Endodermal cell (in vitro differentiated cells): ENCODE measurements around the gene RPL22. TPM values are rescaled to one million over a fixed set of nuclear protein-coding genes. Genes with fewer than 3 reads are reported as not detected.

ENCODE experiments used
- DNase-seq: peaks from one replicate; pipeline ENCODE4 v3.0.0-alpha.2; 2017
- H3K27ac ChIP-seq: 2 replicates; pipeline ENCODE4 v1.5.1; 2013; ENCODE audit warnings: mild to moderate bottlenecking, low read depth, low read length, moderate library complexity
- H3K27me3 ChIP-seq: 2 replicates; pipeline ENCODE4 v1.6.1; 2013; ENCODE audit warnings: mild to moderate bottlenecking, low read length, moderate library complexity; ENCODE audit not compliant: insufficient read depth, control insufficient read depth, poor library complexity, severe bottlenecking
- H3K36me3 ChIP-seq: 2 replicates; pipeline ENCODE4 v1.7.0; 2013; ENCODE audit warnings: mild to moderate bottlenecking, low read length, moderate library complexity; ENCODE audit not compliant: control insufficient read depth, insufficient read depth
- H3K4me1 ChIP-seq: one replicate; pipeline ENCODE4 v1.7.0; 2013; ENCODE audit warnings: low read length; ENCODE audit not compliant: control insufficient read depth, insufficient read depth
- H3K4me3 ChIP-seq: 2 replicates; pipeline ENCODE4 v1.5.1; 2013; ENCODE audit warnings: mild to moderate bottlenecking, low read length, moderate library complexity
- H3K9ac ChIP-seq: 2 replicates; pipeline ENCODE4 v1.6.1; 2013; ENCODE audit warnings: mild to moderate bottlenecking, low read length, moderate library complexity; ENCODE audit not compliant: poor library complexity, severe bottlenecking; ENCODE audit errors: extremely low read depth
- H3K9me3 ChIP-seq: 2 replicates; pipeline ENCODE4 v1.6.1; 2013; ENCODE audit warnings: mild to moderate bottlenecking, low read length, moderate library complexity; ENCODE audit not compliant: control insufficient read depth
- H3K27ac Mint-ChIP-seq: 2 replicates; pipeline ENCODE4 v1.8.0; 2020; ENCODE audit warnings: mixed read lengths
- H3K27me3 Mint-ChIP-seq: 2 replicates; pipeline ENCODE4 v1.8.0; 2021; ENCODE audit warnings: mild to moderate bottlenecking, mixed read lengths; ENCODE audit not compliant: insufficient read depth
- H3K36me3 Mint-ChIP-seq: 2 replicates; pipeline ENCODE4 v1.8.0; 2020; ENCODE audit warnings: low read depth, mixed read lengths
- H3K4me1 Mint-ChIP-seq: 2 replicates; pipeline ENCODE4 v1.8.0; 2020; ENCODE audit warnings: mixed read lengths
- H3K4me3 Mint-ChIP-seq: 2 replicates; pipeline ENCODE4 v1.8.0; 2020; ENCODE audit warnings: mild to moderate bottlenecking, moderate library complexity, mixed read lengths
- H3K9me3 Mint-ChIP-seq: 2 replicates; pipeline ENCODE4 v1.8.0; 2020; ENCODE audit warnings: mild to moderate bottlenecking, mixed read lengths
- WGBS, 2 experiments: methylation state at CpG; one replicate each; pipeline versions ENCODE4 v1.1.5 to v1.1.7; 2013; ENCODE audit warnings: missing lambda C conversion rate in 2 of 2, mixed read lengths in 1 of 2; ENCODE audit not compliant: insufficient coverage in 1 of 2, insufficient read length in 1 of 2; 5-methylcytosine and 5-hydroxymethylcytosine counted together
- total RNA-seq, 2 donors: library from RNA; stranded (reverse); fragmentation: NEBNext Ultra II Directional in 1 of 2; extraction: Animal tissue kit (Norgen Biotek cat#: 25700) in 1 of 2; gene quantifications; 2 replicates in 1 of 2; 3 replicates in 1 of 2; pipeline ENCODE4 v1.2.1, GENCODE V29; 2021
- TF ChIP-seq, protein P1 (sequence below): fragments of 200-600 bp; sonication (generic); conservative IDR thresholded peaks from 2 replicates; pipeline ENCODE4 v1.5.0; 2021; ENCODE audit warnings: antibody characterized with exemption, mild to moderate bottlenecking

Gene RPL22
- total RNA-seq, 2 donors from 2014 or later: 409 to 481 TPM

DNA sequence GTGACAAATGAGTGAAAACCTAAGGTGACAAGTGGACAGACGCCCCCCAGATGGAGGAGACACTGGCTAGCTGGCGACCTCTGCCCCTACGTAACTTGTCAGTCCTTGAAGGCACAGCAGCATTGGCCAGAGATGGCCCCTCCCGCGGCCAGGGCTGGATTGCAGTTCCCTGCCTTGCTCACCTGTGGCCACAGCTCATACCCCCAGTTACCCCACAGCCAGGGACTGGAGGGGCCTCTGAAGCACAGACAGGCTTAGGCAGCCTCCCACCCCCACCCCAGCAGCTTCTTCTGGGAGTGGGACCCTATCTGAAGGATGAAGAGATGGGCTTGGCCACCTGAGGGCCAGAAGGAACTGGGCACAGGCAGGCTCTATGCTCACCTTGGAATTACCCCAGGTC is 48.3 kb upstream of the RPL22 start:
- H3K9me3 ChIP-seq: no peaks in the 10 kb centered on the region
- peaks cover 4% of the 10 kb centered on the region for H3K4me1 Mint-ChIP-seq
- 74 to 89% methylated on average over 5 of the region's 5 CpGs for WGBS, 2 experiments
- no peaks in the 10 kb centered on the region for H3K4me1 ChIP-seq
- H3K36me3 Mint-ChIP-seq: no peaks in the 10 kb centered on the region
- no peak overlapping the region for H3K27ac Mint-ChIP-seq
- H3K9me3 Mint-ChIP-seq: no peaks in the 10 kb centered on the region
- TF ChIP-seq, protein P1, sequence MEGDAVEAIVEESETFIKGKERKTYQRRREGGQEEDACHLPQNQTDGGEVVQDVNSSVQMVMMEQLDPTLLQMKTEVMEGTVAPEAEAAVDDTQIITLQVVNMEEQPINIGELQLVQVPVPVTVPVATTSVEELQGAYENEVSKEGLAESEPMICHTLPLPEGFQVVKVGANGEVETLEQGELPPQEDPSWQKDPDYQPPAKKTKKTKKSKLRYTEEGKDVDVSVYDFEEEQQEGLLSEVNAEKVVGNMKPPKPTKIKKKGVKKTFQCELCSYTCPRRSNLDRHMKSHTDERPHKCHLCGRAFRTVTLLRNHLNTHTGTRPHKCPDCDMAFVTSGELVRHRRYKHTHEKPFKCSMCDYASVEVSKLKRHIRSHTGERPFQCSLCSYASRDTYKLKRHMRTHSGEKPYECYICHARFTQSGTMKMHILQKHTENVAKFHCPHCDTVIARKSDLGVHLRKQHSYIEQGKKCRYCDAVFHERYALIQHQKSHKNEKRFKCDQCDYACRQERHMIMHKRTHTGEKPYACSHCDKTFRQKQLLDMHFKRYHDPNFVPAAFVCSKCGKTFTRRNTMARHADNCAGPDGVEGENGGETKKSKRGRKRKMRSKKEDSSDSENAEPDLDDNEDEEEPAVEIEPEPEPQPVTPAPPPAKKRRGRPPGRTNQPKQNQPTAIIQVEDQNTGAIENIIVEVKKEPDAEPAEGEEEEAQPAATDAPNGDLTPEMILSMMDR: no peak
- no peaks in the 10 kb centered on the region for H3K36me3 ChIP-seq
- H3K27ac ChIP-seq: no peak overlapping the region
- H3K9ac ChIP-seq: no peak overlapping the region
- no peak overlapping the region for H3K4me3 Mint-ChIP-seq
- H3K27me3 ChIP-seq: peaks cover 94% of the 10 kb centered on the region
- H3K27me3 Mint-ChIP-seq: peaks cover 90% of the 10 kb centered on the region
- peak; percentile 50 for DNase-seq
- H3K4me3 ChIP-seq: no peak overlapping the region

DNA sequence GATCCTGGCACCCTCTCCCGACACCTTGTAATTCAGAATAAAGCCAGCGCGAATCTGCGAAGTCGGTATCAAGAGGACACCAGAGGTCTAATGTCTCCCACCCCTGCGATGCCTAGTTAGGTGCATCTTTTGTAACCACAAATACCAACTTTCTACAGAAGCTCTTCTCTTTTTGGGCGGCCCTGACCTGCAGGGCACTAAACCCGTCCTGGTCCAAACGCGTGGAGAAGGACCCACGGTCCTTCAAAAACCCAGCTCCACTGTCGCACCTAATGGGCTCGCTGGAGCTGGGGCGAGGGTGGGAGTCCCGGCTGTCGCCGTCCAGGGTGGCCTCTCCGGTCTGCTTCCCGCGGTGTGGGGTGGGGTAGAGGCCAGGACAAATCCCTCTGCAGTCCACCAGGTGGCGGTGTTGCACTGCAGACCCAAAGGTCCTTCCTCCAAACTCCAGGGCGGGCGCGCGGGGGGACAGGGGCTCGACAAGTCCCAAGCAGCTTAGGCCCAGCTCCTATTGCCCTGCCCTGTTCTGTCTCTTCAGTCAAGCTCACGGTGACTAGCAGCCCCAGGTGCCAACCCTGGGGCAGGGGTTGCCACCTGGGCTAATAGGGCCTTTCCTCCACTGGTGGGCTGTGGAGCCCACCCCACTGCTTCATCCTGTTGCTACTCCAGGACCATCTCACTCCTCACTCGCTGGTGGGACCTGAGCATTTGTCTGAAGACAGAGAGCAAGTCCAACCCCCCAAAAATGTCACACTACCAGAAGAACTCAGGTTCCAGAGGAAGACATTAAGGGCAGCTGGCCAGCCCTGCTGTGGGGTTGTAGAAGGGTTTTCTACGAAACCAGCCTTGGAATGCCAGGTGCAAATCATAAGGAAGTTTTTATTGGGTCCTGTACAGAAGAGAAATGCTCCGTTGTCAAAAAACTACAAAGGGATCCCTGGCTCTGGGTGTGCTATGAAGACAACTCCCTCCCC is 47.4 kb upstream of the RPL22 start:
- Mint-ChIP-seq H3K4me3 (peak overlapping the region; percentile 30), H3K27me3 (peaks cover 87% of the 10 kb centered on the region), H3K36me3 (no peaks in the 10 kb centered on the region), H3K27ac (no peak overlapping the region), H3K4me1 (peaks cover 4% of the 10 kb centered on the region), H3K9me3 (no peaks in the 10 kb centered on the region)
- Histone ChIP-seq H3K27ac (peak overlapping the region; percentile 1), H3K4me3 (no peak overlapping the region), H3K4me1 (no peaks in the 10 kb centered on the region), H3K27me3 (peaks cover 95% of the 10 kb centered on the region), H3K36me3 (no peaks in the 10 kb centered on the region), H3K9ac (no peak overlapping the region), H3K9me3 (no peaks in the 10 kb centered on the region)
- TF ChIP-seq, protein P1: peak; percentile 96
- WGBS, 2 experiments: 13 to 24% methylated on average over 17 to 30 of the region's 30 CpGs
- peak; percentile 97 for DNase-seq

DNA sequence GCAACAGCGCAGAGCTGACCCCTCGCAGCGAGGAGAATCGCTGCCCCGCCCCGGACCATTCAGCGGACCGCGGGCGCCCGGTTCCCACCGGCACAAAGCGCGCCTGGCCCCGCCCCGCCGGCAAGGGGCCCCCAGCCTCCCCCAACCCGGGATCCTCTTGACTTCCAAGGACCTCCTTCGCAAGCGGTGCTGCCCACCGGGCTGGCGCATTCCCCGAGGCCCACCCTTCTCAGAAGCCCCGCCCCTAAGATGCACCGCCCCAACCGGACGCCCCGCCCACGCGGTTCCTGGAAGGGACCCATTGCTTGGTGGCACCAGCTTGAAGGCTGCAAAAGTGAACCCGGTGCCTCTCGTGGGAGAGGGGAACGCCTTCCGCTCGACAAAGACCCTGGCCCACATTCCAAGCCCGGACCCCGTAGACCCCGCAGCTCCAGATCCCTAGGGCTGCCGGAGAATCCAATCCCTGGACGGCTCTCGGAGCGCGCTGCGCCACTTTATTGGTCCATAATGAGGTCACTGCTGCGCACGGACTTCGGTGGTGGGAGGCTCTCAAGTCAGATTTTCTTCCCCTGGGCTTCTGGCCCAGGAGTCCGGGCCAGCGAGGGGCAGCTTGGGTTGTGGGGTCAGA is 46.6 kb upstream of the RPL22 start:
- no peaks in the 10 kb centered on the region for H3K9me3 ChIP-seq
- H3K27me3 Mint-ChIP-seq: peaks cover 87% of the 10 kb centered on the region
- TF ChIP-seq, protein P1: no peak
- peaks cover 95% of the 10 kb centered on the region for H3K27me3 ChIP-seq
- no peaks in the 10 kb centered on the region for H3K9me3 Mint-ChIP-seq
- H3K36me3 Mint-ChIP-seq: no peaks in the 10 kb centered on the region
- 4 to 8% methylated on average over 22 to 49 of the region's 49 CpGs for whole genome bisulfite sequencing, 2 experiments
- H3K4me3 Mint-ChIP-seq: peak overlapping the region; percentile 30
- no peaks in the 10 kb centered on the region for H3K36me3 ChIP-seq
- H3K4me1 Mint-ChIP-seq: peaks cover 8% of the 10 kb centered on the region
- H3K4me1 ChIP-seq: no peaks in the 10 kb centered on the region
- no peak overlapping the region for H3K4me3 ChIP-seq
- no peak overlapping the region for H3K27ac Mint-ChIP-seq
- peak; percentile 97 for DNase-seq
- peak overlapping the region; percentile 1 for H3K27ac ChIP-seq
- no peak overlapping the region for H3K9ac ChIP-seq
